ENCODE data around the gene SETD3. TPM values are rescaled to one million over a fixed set of nuclear protein-coding genes. Genes with fewer than 3 reads are reported as not detected.

Gene SETD3
- total RNA-seq, 1 experiment from 2014 or later, result 46.8 TPM

DNA sequence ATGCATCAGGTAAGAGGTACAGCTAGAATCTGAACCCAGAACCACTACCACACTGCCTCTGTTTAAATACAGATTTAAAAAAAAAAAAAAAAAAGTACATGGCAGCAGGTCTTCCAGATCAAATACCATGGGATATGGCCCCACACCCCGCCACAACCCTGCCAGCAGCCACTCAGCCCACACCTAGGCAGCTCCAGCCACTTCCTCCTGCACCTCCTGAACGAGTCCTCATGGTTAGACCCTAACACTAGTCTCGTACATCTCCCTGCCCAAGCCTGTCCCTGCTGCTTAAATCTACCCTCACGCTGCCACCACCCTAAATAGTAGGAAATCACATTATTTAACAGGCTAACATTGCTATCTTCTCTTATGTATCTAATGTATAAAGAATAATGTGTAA, 12.6 kb downstream of the SETD3 start:
- H2AFZ ChIP-seq (ENCODE audit: low read length), result no peak overlapping the region
- no peak overlapping the region for H3K9ac ChIP-seq (ENCODE audit: low read length)
- BruUV-seq (replicated peaks), result no TSS peak
- peaks cover 13% of the 10 kb centered on the region; the same call in 1 of the 2 replicates for H3K4me1 ChIP-seq (ENCODE audit: insufficient read depth, low read length)
- ChIA-PET CTCF (no interaction called here), POLR2A (ENCODE audit: unreplicated experiment) (no interaction called here)
- no peaks in the 10 kb centered on the region for H3K36me3 ChIP-seq (ENCODE audit: low read depth, low read length)
- peaks cover 74% of the 10 kb centered on the region for H3K79me2 ChIP-seq (ENCODE audit: low read length)
- H3K9me3 ChIP-seq (ENCODE audit: low read length), result no peaks in the 10 kb centered on the region
- H3K4me2 ChIP-seq (ENCODE audit: low read length), result no peak overlapping the region
- ATAC-seq (no peak), DNase-seq (no peak)
- H4K20me1 ChIP-seq (ENCODE audit: low read length), result peaks cover 41% of the 10 kb centered on the region; the same call in 1 of the 2 replicates
- intact Hi-C loops (cut with micrococcal nuclease), result no loop called here
- H3F3A ChIP-seq (ENCODE audit: low read length, unreplicated experiment), result no peaks in the 10 kb centered on the region
- H3K4me3 ChIP-seq (ENCODE audit: low read length), result no peak overlapping the region
- no peak overlapping the region for H3K27ac ChIP-seq (ENCODE audit: low read length)
- TF ChIP-seq EZH2phosphoT487 (IDR thresholded peaks at IDR 0.05; ENCODE audit: borderline replicate concordance, low read length), result no peak
- no peak for TF ChIP-seq EZH2 (IDR thresholded peaks at IDR 0.05; ENCODE audit: low read length, unreplicated experiment)
- TF ChIP-seq, protein P1, sequence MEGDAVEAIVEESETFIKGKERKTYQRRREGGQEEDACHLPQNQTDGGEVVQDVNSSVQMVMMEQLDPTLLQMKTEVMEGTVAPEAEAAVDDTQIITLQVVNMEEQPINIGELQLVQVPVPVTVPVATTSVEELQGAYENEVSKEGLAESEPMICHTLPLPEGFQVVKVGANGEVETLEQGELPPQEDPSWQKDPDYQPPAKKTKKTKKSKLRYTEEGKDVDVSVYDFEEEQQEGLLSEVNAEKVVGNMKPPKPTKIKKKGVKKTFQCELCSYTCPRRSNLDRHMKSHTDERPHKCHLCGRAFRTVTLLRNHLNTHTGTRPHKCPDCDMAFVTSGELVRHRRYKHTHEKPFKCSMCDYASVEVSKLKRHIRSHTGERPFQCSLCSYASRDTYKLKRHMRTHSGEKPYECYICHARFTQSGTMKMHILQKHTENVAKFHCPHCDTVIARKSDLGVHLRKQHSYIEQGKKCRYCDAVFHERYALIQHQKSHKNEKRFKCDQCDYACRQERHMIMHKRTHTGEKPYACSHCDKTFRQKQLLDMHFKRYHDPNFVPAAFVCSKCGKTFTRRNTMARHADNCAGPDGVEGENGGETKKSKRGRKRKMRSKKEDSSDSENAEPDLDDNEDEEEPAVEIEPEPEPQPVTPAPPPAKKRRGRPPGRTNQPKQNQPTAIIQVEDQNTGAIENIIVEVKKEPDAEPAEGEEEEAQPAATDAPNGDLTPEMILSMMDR (conservative IDR thresholded peaks at IDR 0.05; ENCODE audit: low read depth, low read length), result no peak
- no peaks in the 10 kb centered on the region for H3K9me2 ChIP-seq (replicated peaks; ENCODE audit: low read length)
- no peaks in the 10 kb centered on the region for H3K27me3 ChIP-seq (ENCODE audit: low read length)

DNA sequence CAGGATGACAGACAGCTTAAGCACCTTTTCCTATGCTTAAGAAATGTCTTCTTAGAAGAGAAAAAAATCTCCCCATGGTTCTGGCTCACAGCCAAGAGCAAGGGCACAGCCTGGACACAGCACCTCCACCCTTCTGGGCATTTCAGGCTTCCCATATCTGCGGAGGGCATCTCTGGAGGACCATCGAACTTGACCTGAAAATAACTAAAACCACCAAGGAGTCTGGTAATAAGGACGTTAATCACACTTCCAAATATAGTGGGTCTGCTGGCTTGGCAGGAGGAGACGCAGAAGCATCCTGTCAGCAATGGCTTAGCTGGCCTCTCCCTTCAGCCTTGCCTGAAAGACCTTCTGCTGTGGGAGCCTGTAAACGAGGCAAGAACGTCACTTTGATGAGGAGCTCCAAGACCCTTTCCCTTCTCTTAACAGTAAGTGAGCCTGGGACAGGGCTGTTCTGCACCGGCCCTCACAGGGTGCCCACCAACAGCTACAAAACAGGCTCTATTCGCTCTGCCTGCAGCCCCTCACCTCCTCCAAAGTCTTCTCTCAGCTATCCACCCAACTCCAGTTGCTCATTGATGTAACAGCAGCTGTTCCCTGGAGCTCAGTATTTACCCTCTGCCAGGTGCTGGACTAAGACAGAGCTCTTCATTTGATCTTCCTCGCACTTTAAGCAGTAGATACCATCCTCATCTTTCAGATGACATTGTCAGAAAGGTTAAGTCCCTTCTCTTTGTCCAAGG, 13.2 kb downstream of the SETD3 start:
- Histone ChIP-seq H3K9ac (ENCODE audit: low read length) (no peak overlapping the region), H3K9me2 (replicated peaks; ENCODE audit: low read length) (no peaks in the 10 kb centered on the region), H4K20me1 (ENCODE audit: low read length) (peaks cover 36% of the 10 kb centered on the region; the same call in 1 of the 2 replicates), H3K4me1 (ENCODE audit: insufficient read depth, low read length) (0 out of 2 replicates have a peak, but pooled peaks cover 8% of the 10 kb centered on the region), H2AFZ (ENCODE audit: low read length) (no peak overlapping the region), H3K9me3 (ENCODE audit: low read length) (no peaks in the 10 kb centered on the region), H3K4me3 (ENCODE audit: low read length) (no peak overlapping the region), H3F3A (ENCODE audit: low read length, unreplicated experiment) (no peaks in the 10 kb centered on the region), H3K27ac (ENCODE audit: low read length) (no peak overlapping the region), H3K4me2 (ENCODE audit: low read length) (no peak overlapping the region), H3K27me3 (ENCODE audit: low read length) (no peaks in the 10 kb centered on the region), H3K79me2 (ENCODE audit: low read length) (peaks cover 69% of the 10 kb centered on the region), H3K36me3 (ENCODE audit: low read depth, low read length) (peaks cover 4% of the 10 kb centered on the region; the same call in 1 of the 2 replicates)
- TF ChIP-seq, protein P1 (conservative IDR thresholded peaks at IDR 0.05; ENCODE audit: low read depth, low read length), result no peak
- TF ChIP-seq EZH2 (IDR thresholded peaks at IDR 0.05; ENCODE audit: low read length, unreplicated experiment) (no peak), EZH2phosphoT487 (IDR thresholded peaks at IDR 0.05; ENCODE audit: borderline replicate concordance, low read length) (no peak)
- ATAC-seq (no peak), DNase-seq (no peak)
- BruUV-seq (replicated peaks), result no TSS peak
- POLR2A ChIA-PET (ENCODE audit: unreplicated experiment), result no interaction called here
- intact Hi-C loops (cut with micrococcal nuclease), result no loop called here
- CTCF ChIA-PET, result no interaction called here

DNA sequence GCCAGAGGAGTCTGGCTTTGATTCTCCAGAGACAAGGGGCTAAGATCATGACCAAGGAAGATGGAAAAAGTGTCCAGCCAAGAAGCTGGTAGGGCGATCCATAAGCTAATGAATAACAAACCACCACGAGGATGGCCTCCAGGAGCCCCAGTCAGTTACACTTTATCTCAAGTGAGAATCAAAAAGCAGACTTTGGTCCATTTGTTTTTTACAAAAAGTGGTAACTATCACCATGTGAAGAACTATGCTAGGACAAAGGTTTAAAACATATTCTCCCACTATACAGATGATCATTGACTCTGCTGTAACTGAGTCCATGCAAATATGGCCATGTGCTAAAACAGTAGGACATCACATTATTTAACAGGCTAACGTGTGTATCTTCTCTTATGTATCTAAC, 13.9 kb downstream of the SETD3 start:
- no peak for DNase-seq
- H3K27ac ChIP-seq (ENCODE audit: low read length), result no peak overlapping the region
- H3K9me2 ChIP-seq (replicated peaks; ENCODE audit: low read length), result no peaks in the 10 kb centered on the region
- no peak for ATAC-seq
- no peaks in the 10 kb centered on the region for H3F3A ChIP-seq (ENCODE audit: low read length, unreplicated experiment)
- H2AFZ ChIP-seq (ENCODE audit: low read length), result no peak overlapping the region
- H4K20me1 ChIP-seq (ENCODE audit: low read length), result peaks cover 36% of the 10 kb centered on the region; the same call in 1 of the 2 replicates
- no TSS peak for BruUV-seq (replicated peaks)
- TF ChIP-seq EZH2phosphoT487 (IDR thresholded peaks at IDR 0.05; ENCODE audit: borderline replicate concordance, low read length), result no peak
- TF ChIP-seq, protein P1 (conservative IDR thresholded peaks at IDR 0.05; ENCODE audit: low read depth, low read length), result no peak
- no peak for TF ChIP-seq EZH2 (IDR thresholded peaks at IDR 0.05; ENCODE audit: low read length, unreplicated experiment)
- H3K79me2 ChIP-seq (ENCODE audit: low read length), result peaks cover 61% of the 10 kb centered on the region
- H3K4me3 ChIP-seq (ENCODE audit: low read length), result no peak overlapping the region
- H3K27me3 ChIP-seq (ENCODE audit: low read length), result no peaks in the 10 kb centered on the region
- no peak overlapping the region for H3K4me2 ChIP-seq (ENCODE audit: low read length)
- H3K9ac ChIP-seq (ENCODE audit: low read length), result no peak overlapping the region
- H3K9me3 ChIP-seq (ENCODE audit: low read length), result no peaks in the 10 kb centered on the region
- 0 out of 2 replicates have a peak, but pooled peaks cover 8% of the 10 kb centered on the region for H3K4me1 ChIP-seq (ENCODE audit: insufficient read depth, low read length)
- peaks cover 6% of the 10 kb centered on the region; the same call in 1 of the 2 replicates for H3K36me3 ChIP-seq (ENCODE audit: low read depth, low read length)
- ChIA-PET POLR2A (ENCODE audit: unreplicated experiment) (no interaction called here), CTCF (no interaction called here)
- intact Hi-C loops (cut with micrococcal nuclease), result no loop called here
